IPS-NIHi11 (cell line): ENCODE data around the gene CFAP61.
A peak's percentile ranks its signal among the peaks of the same experiment; 100 is the strongest.
"Not testable (repeated sequence)": the region's sequence is repeated elsewhere in the genome, so short reads cannot be mapped to it uniquely, and the experiment has no call there.

Experiments used
- DNase-seq: peaks from one replicate; pipeline ENCODE4 v3.0.0; 2012; ENCODE audit warnings: mixed read lengths, low spot score

The CFAP61 gene

DNA sequence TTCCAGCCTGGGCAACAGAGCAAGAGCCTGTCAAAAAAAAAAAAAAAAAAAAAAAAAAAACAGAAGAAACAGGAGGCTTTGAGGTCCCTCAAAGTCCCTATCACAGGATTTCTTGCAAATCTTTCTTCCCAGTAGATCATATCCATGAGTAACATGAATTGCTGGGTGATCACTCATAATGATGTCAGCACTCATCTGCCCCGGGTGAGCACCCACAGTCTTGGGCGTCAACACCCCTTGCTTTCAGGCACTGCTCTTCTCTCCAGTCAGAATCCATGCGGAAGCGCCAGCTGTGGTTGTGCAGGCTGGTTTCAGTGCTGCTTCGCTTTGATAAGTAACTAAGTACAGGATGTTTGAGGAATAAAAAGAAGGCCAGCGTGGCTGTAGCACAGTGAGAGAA lies 275.4 kb downstream of the CFAP61 start:
- DNase-seq = no peak

- no peak for DNase-seq
Observed at GRCh38 chr20:20329564-20329963, 277.2 kb downstream of the CFAP61 start.

DNA sequence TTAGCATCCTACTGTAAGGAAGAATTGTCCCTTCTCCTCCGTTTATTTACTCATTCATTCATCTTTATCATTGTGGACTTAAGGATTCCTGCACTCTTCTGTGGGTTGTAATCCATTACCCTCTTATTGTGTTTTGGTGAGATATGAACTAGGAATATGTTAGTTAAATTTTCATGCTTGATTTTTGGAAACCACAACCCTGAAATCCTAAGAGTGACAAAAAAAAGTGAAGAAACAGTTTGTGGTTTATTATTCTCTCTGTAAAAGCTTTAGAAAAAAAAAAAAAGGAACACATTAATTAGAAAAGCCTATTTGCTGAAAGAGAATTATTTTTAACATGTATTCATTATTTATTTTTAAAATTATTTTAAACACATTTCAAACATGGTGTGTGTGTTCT lies 278.8 kb downstream of the CFAP61 start:
- DNase-seq = no peak

GRCh38 chr20:20331817-20332216 lies 279.5 kb downstream of the CFAP61 start:
- DNase-seq = no peak

DNA sequence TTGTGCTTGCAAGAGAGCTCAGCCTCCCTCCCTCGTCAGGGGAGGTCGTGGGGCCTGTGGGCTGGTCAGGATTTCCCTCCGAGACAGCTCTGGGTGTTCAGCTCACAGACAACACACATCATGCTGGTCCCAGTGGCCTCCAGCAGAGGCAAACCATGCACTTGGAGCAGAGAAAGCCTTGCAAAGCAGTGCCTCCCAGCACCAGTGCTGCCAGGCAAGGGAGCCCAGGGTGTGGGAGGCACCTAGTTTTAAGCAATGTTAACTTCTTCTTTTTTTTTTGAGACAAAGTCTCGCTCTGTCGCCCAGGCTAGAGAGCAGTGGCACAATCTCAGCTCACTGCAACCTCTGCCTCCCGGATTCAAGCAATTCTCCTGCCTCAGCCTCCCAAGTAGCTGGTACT lies 281.5 kb downstream of the CFAP61 start:
- no peak for DNase-seq

- no peak for DNase-seq
Observed at GRCh38 chr20:20334489-20334888, 282.2 kb downstream of the CFAP61 start.

DNA sequence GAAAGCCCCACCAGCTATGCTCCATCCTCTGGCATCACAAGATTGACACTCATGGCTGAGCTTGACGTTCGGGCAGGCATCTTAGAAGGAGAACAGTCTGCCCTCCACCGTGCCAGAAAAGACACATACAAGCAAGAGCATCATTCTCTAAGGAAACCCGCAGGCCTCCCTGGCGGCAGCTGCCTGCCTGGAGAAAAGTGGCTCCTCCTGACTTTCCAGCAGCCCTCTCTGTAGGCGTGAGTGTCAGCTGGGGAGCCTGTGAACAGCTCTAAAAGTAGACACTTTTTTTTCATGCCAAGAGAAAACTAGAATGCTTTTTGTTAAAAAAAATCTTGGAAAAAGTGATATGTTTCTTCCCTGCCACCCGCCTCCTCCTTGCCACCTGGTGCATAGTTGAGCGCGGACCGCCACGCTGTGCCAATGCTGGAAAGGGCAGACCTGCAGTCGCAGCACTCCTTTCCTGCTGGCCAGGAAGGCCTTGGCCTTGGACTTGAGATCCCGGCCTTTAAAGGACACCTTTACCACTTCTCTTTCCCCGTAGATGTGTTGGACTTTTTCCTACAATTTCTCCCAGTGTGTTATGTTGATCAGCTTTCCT lies 285.9 kb downstream of the CFAP61 start:
- no peak for DNase-seq

GRCh38 chr20:20340443-20340842 lies 288.1 kb downstream of the CFAP61 start:
- no peak for DNase-seq

- no peak for DNase-seq
Observed at GRCh38 chr20:20341371-20341770, 289.0 kb downstream of the CFAP61 start.

DNA sequence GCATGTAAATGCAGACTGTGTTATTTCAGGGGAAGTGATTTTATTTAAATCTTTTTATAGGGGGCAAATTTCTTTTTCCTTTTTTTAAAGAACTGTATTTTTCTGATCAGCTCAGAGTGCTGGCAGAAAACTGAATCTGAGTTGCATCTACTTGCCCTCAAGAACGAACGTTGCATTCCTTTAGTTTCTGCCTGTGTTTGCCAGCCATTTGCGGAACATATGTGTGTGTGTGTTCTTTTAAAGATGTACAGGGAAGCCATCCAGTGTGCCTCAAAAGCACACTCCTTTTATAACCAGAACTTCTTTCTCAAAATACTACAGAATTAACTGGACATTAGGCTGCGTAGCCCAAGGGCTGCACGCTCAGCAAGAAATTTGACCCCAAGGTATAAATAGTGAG lies 289.7 kb downstream of the CFAP61 start:
- no peak for DNase-seq

DNA sequence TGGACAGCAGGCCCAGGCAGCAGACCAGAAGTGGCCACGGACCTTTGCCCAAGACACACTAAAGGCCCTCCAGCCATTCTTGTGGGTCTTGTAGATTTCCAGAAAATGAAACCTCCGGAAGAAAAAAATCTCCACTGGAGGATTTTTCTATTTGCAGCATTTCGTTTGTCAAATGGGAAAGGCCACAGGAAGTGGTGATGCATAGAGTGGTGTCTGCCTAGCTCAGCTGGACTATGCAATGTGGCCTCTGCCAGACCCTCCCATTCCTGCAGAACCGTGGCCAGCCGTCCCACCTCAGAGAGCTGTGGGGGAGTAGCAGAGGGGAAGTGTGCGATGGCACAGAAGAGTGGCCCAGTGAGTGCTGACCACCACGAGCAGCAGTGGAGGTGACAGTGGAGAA lies 291.6 kb downstream of the CFAP61 start:
- no peak for DNase-seq

DNA sequence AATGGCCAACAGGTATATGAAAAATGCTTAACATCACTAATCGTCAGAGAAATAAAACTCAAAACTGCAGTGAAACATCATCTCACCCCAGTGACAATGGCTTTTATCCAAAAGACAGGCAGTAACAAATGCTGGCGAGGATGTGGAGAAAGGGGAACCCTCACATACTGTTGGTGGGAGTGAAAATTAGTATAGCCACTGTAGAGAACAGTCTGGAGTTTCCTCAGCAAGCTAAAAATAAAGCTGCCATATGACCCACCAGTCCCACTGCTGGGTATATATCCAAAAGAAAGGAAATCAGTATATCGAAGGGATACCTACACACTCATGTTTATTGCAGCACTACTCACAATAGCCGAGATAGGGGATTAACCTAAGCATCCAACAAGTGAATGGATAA lies 292.1 kb downstream of the CFAP61 start:
- no peak for DNase-seq

GRCh38 chr20:20353576-20353975 lies 301.2 kb downstream of the CFAP61 start:
- no peak for DNase-seq

- not testable (repeated sequence) for DNase-seq
Observed at GRCh38 chr20:20355503-20355902, 303.2 kb downstream of the CFAP61 start.

DNA sequence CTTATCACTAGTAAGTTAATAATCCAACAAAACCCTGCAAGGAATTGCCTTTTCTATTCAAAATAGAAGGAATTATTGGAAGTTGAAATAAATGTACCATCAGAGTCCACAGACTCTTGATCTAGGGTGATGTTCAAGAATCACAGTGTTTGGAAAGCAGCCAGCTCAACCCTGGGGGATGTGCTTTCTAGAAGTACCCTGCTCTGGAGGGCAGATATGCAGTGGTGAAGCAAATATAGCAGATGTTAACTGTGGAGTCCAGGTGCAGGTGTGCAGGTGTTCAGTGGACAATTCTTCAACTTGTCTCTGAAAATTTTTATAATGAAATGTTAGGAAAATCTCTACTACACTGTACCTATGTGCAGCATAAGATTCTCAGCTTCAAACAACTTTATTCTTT lies 306.5 kb downstream of the CFAP61 start:
- no peak for DNase-seq

- DNase-seq = no peak
Observed at GRCh38 chr20:20359628-20360027, 307.3 kb downstream of the CFAP61 start.

DNA sequence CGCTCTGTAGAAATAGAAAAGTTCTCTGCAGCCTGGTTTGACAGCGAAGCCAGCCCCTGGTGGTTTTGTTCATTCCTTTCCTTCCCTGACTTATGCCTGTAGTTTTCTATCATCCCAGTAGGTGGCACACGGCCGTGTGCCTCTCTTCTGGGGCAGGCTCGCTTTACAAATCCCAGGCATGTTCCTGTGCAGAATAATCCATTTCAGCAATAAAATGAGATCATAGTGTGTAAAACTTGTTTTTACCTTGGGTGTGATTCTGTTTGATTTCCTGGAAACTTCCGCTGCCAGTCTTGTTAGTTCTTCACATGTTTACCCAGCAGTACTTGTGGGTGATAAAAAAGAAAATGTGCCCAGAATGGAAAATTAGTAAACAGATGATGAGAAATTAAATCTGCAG lies 308.1 kb downstream of the CFAP61 start:
- peak; percentile 70 for DNase-seq

- DNase-seq = no peak
Observed at GRCh38 chr20:20362774-20363433, 310.6 kb downstream of the CFAP61 start.

GRCh38 chr20:20363434-20363798 lies 311.1 kb downstream of the CFAP61 start:
- no peak for DNase-seq

DNA sequence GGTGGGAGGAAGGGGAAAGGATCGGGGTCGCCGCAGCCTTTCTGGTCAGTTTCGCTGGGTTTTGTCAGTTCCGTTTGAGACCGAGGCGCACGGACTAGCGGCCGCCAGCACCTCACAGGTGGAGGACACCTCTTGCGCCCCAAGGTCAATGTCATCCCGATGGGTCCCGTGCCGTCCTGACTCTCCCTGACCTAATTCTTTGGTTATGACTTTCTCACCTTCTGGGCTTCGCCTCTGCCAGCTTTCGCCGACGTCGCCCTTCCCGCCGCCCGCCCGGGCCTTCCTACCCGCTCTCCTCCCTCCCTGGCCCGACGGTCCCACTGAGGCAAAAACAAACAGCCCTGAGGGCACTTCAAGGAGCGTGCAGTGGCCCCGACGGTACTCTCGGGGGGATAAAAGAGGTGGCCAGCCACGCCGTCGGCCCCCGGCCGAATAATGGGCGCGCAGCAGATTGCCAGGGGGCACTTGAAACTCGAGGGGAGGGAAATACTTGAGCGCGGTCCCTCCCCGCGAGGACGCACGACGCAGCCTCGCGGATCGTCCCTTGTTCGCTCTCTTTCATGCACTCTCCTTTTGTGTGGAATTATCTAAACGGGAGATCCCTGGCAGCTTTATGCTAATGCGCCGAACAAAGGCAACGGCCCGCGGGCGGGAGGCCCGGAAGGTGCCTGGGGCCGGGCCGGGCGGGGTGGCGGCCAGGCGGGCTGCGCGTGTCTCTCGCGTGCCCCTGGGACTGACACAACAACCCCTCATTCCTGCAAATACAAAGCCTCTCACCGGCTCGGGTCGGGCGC lies 311.7 kb downstream of the CFAP61 start:
- peak; percentile 65 for DNase-seq

DNA sequence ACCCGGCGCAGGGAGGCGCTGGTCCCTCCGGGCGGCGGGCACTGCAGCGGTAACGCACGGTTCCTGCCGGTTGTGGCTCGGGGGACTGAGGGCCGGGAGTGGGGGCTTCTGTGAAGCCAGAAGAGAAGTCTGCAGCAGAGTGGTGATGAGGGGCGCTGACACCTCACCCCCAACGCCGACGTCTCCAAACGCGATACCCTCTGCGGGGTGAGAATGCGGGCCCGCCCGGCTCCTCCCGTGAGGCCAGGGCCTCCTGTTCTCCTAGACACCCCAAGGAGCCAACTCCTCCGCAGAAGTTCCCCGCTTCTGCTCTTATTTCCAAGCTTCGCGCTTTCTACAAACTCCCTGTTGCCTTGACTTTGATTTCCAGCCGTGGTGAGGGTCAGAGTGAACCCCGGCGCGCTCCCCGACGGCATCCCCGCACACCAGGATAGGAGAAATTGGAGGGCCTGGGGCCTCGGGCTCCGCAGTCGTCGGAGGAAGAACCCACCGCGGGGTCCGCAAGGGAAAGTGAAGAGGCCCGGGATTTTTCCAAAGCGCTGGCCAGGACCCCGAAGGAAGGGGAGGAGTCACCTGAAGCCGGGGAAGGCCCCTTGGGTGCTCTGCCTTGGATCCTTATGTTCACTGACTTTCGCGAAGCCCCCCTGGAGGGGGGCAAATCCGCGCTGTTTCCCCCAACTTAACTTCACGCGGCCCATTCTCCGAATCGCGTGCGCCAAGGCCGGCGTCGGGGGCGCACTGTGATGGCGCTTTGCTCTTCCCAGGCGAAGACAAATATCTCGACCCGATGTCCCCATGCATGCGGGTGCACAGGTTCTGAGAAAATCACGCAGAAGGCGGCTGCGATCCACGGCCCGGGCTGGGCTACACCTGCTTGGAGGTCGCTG lies 312.5 kb downstream of the CFAP61 start:
- no peak for DNase-seq

- no peak for DNase-seq
Observed at GRCh38 chr20:20365480-20366161, 313.3 kb downstream of the CFAP61 start.
